CD4-positive, alpha-beta T cell (primary cell): ENCODE results near the gene ANLN. TPM values are rescaled to one million over a fixed set of nuclear protein-coding genes. Genes with fewer than 3 reads are reported as not detected.

Experiments
- ATAC-seq: fragments of 200-7000 bp; cut with Tn5 transposase; one replicate; pipeline ENCODE4 v1.10.0; 2022; ENCODE audit warnings: mild to moderate bottlenecking; ENCODE audit not compliant: poor library complexity
- CTCF ChIA-PET: fragments of 350-600 bp; sonication (Branson Sonifier 250); formaldehyde crosslinking; loops from one replicate; lab custom pipeline; 2021; ENCODE audit warnings: antibody characterized with exemption, inconsistent platforms; lab: Charles Lee
- POLR2A ChIA-PET: fragments of 350-600 bp; sonication (Branson Sonifier 250); formaldehyde crosslinking; loops from one replicate; lab custom pipeline; 2021; ENCODE audit warnings: antibody characterized with exemption, inconsistent platforms; lab: Charles Lee
- DNase-seq, 14 experiments: peaks; one replicate each; pipeline ENCODE4 v3.0.0-alpha.2; 2013 to 2020; ENCODE audit warnings: mixed read lengths in 2 of 14
- H3K27ac ChIP-seq, 2 donors: one replicate each; pipeline versions ENCODE4 v1.5.1 to v1.7.0; 2013; ENCODE audit warnings: low read length in 2 of 2, low read depth in 1 of 2, mild to moderate bottlenecking in 1 of 2
- H3K27me3 ChIP-seq, 2 experiments: 1 replicate in 1 of 2; 2 replicates in 1 of 2; pipeline versions ENCODE4 v1.6.1 to v1.7.0; 2013; ENCODE audit warnings: low read length in 2 of 2, control low read depth in 1 of 2, mild to moderate bottlenecking in 1 of 2, moderate library complexity in 1 of 2; ENCODE audit not compliant: insufficient read depth in 2 of 2, control insufficient read depth in 1 of 2
- H3K36me3 ChIP-seq: one replicate; pipeline ENCODE4 v1.6.1; 2013; ENCODE audit warnings: low read length, control low read depth; ENCODE audit not compliant: insufficient read depth
- H3K4me1 ChIP-seq: one replicate; pipeline ENCODE4 v1.6.1; 2013; ENCODE audit warnings: low read length, control low read depth; ENCODE audit not compliant: insufficient read depth
- H3K4me3 ChIP-seq: one replicate; pipeline ENCODE4 v1.5.1; 2013; ENCODE audit warnings: mild to moderate bottlenecking, low read length, moderate library complexity
- H3K9me3 ChIP-seq, 2 experiments: 1 replicate in 1 of 2; 2 replicates in 1 of 2; pipeline versions ENCODE4 v1.6.1 to v1.7.0; 2013; ENCODE audit warnings: low read length in 2 of 2, mild to moderate bottlenecking in 2 of 2, control low read depth in 1 of 2, moderate library complexity in 1 of 2; ENCODE audit not compliant: control insufficient read depth in 1 of 2, insufficient read depth in 1 of 2
- H3K27ac Mint-ChIP-seq: one replicate; pipeline ENCODE4 v1.8.0; 2020; ENCODE audit warnings: mixed read lengths
- H3K27me3 Mint-ChIP-seq: one replicate; pipeline ENCODE4 v1.8.0; 2021; ENCODE audit warnings: mixed read lengths
- H3K36me3 Mint-ChIP-seq: one replicate; pipeline ENCODE4 v1.8.0; 2021; ENCODE audit warnings: low read depth, mixed read lengths
- H3K4me1 Mint-ChIP-seq: one replicate; pipeline ENCODE4 v1.8.0; 2021; ENCODE audit warnings: low read depth, mixed read lengths
- H3K4me3 Mint-ChIP-seq: one replicate; pipeline ENCODE4 v1.8.0; 2020; ENCODE audit warnings: mild to moderate bottlenecking, mixed read lengths
- H3K9me3 Mint-ChIP-seq: one replicate; pipeline ENCODE4 v1.8.0; 2020; ENCODE audit warnings: mixed read lengths
- CTCF ChIP-seq: fragments of 200-600 bp; IDR thresholded peaks from one replicate; pipeline ENCODE4 v1.8.0; 2022; ENCODE audit warnings: antibody characterized with exemption, mild to moderate bottlenecking
- intact Hi-C, 2 experiments: fragments of 100-400 bp; cut with DNase I in 1 of 2; cut with micrococcal nuclease in 1 of 2; formaldehyde crosslinking; loops; one replicate each; pipeline versions ENCODE4 v1.15.1 to v1.9.0; 2023 to 2025; cut with DNase I, micrococcal nuclease
- total RNA-seq, 174 experiments: library from RNA in 2 of 174; stranded (reverse) in 2 of 174; gene quantifications; one replicate each; pipeline ENCODE4 v1.2.3 and lab custom pipeline; 2021 to 2026

The ANLN gene
- total RNA-seq, 2 experiments from 2014 or later: 0.33 to 1.1 TPM

- no peak for TF ChIP-seq CTCF
- Mint-ChIP-seq H3K27ac (no peak overlapping the region), H3K4me3 (no peak overlapping the region), H3K9me3 (no peaks in the 10 kb centered on the region), H3K36me3 (no peaks in the 10 kb centered on the region), H3K4me1 (no peaks in the 10 kb centered on the region), H3K27me3 (no peaks in the 10 kb centered on the region)
- Histone ChIP-seq H3K27me3 (no peaks in the 10 kb centered on the region), H3K36me3 (no peaks in the 10 kb centered on the region), H3K4me3 (no peak overlapping the region), H3K27ac (no peak overlapping the region), H3K4me1 (peaks cover 8% of the 10 kb centered on the region), H3K9me3 (no peaks in the 10 kb centered on the region)
- ATAC-seq (no peak), DNase-seq (peak in 1 of 14 experiments; percentile 7)
- ChIA-PET POLR2A (no interaction called here), CTCF (interaction anchor here (1.1 kb wide), 1 partner anchor 75 kb away, joined by 3 read pairs; no protein-coding TSS in a partner anchor)
- intact Hi-C loops: no loop called here
Observed at GRCh38 chr7:36474283-36475010, 84.8 kb downstream of the ANLN start.

GRCh38 chr7:36475011-36475342 lies 85.3 kb downstream of the ANLN start:
- ATAC-seq (no peak), DNase-seq (no peak)
- intact Hi-C loops: no loop called here
- no peaks in the 10 kb centered on the region for H3K9me3 ChIP-seq
- TF ChIP-seq CTCF: no peak
- Mint-ChIP-seq H3K4me3 (no peak overlapping the region), H3K4me1 (peaks cover 4% of the 10 kb centered on the region), H3K9me3 (peaks cover 5% of the 10 kb centered on the region), H3K36me3 (no peaks in the 10 kb centered on the region), H3K27ac (no peak overlapping the region), H3K27me3 (no peaks in the 10 kb centered on the region)
- no peak overlapping the region for H3K27ac ChIP-seq
- no peak overlapping the region for H3K4me3 ChIP-seq
- ChIA-PET CTCF (interaction anchor here (1.1 to 1.5 kb wide), 2 partner anchors 12 to 75 kb away, joined by 3 to 4 read pairs; no protein-coding TSS in a partner anchor), POLR2A (no interaction called here)
- H3K36me3 ChIP-seq: no peaks in the 10 kb centered on the region
- no peaks in the 10 kb centered on the region for H3K27me3 ChIP-seq
- H3K4me1 ChIP-seq: peaks cover 8% of the 10 kb centered on the region

- no peaks in the 10 kb centered on the region for H3K27me3 ChIP-seq
- DNase-seq: no peak
- POLR2A ChIA-PET: no interaction called here
- intact Hi-C loops: no loop called here
- peaks cover 5% of the 10 kb centered on the region for H3K9me3 Mint-ChIP-seq
- peaks cover 8% of the 10 kb centered on the region for H3K4me1 Mint-ChIP-seq
- peaks cover 8% of the 10 kb centered on the region for H3K4me1 ChIP-seq
- no peak overlapping the region for H3K27ac ChIP-seq
- no peak overlapping the region for H3K4me3 ChIP-seq
- H3K36me3 Mint-ChIP-seq: no peaks in the 10 kb centered on the region
- no peak for TF ChIP-seq CTCF
- CTCF ChIA-PET: interaction anchor here (1.1 to 1.5 kb wide), 2 partner anchors 12 to 76 kb away, joined by 3 to 4 read pairs; no protein-coding TSS in a partner anchor
- no peaks in the 10 kb centered on the region for H3K27me3 Mint-ChIP-seq
- no peak overlapping the region for H3K4me3 Mint-ChIP-seq
- H3K36me3 ChIP-seq: no peaks in the 10 kb centered on the region
- no peaks in the 10 kb centered on the region for H3K9me3 ChIP-seq
- ATAC-seq: no peak
- no peak overlapping the region for H3K27ac Mint-ChIP-seq
Observed at GRCh38 chr7:36475381-36475780, 85.7 kb downstream of the ANLN start.
